Naive thymus-derived CD4-positive, alpha-beta T cell (primary cell): ENCODE measurements around the gene ARMCX1. TPM values are rescaled to one million over a fixed set of nuclear protein-coding genes. Genes with fewer than 3 reads are reported as not detected.
"Not testable (repeated sequence)": the region's sequence is repeated elsewhere in the genome, so short reads cannot be mapped to it uniquely, and the experiment has no call there.

Experiments
- ATAC-seq: fragments of 150-1000 bp; cut with Tn5 transposase; 2 replicates; pipeline ENCODE4 v1.10.0; 2021; ENCODE audit warnings: mild to moderate bottlenecking, moderate library complexity
- CTCF ChIA-PET: fragments of 350-600 bp; sonication (Branson Sonifier 250); formaldehyde crosslinking; loops from one replicate; lab custom pipeline; 2021; ENCODE audit warnings: antibody characterized with exemption; lab: Charles Lee
- POLR2A ChIA-PET: fragments of 350-600 bp; sonication (Branson Sonifier 250); formaldehyde crosslinking; loops from one replicate; lab custom pipeline; 2021; ENCODE audit warnings: antibody characterized with exemption, inconsistent platforms; lab: Charles Lee
- DNase-seq, 9 donors: peaks; one replicate each; pipeline versions ENCODE4 v3.0.0 to v3.0.0-alpha.2; 2020 to 2022; ENCODE audit warnings: mixed read lengths in 1 of 9
- H3K27ac ChIP-seq: one replicate; pipeline ENCODE4 v1.7.0; 2013; ENCODE audit warnings: mild to moderate bottlenecking, low read depth, low read length, moderate library complexity
- H3K27me3 ChIP-seq, 2 donors: one replicate each; pipeline ENCODE4 v1.7.0; 2013; ENCODE audit warnings: low read length in 2 of 2, mild to moderate bottlenecking in 2 of 2, moderate library complexity in 2 of 2; ENCODE audit not compliant: control insufficient read depth in 2 of 2, insufficient read depth in 2 of 2
- H3K36me3 ChIP-seq, 3 experiments: 1 replicate in 2 of 3; 2 replicates in 1 of 3; pipeline ENCODE4 v1.7.0; 2013; ENCODE audit warnings: low read length in 3 of 3, mild to moderate bottlenecking in 3 of 3, moderate library complexity in 1 of 3; ENCODE audit not compliant: insufficient read depth in 3 of 3, control insufficient read depth in 2 of 3
- H3K4me1 ChIP-seq, 2 donors: one replicate each; pipeline ENCODE4 v1.7.0; 2013; ENCODE audit warnings: low read length in 2 of 2, mild to moderate bottlenecking in 2 of 2, moderate library complexity in 1 of 2; ENCODE audit not compliant: control insufficient read depth in 2 of 2, insufficient read depth in 2 of 2
- H3K4me3 ChIP-seq: 2 replicates; pipeline ENCODE4 v1.7.0; 2013; ENCODE audit warnings: mild to moderate bottlenecking, low read length
- H3K9me3 ChIP-seq, 3 experiments: 1 replicate in 2 of 3; 2 replicates in 1 of 3; pipeline ENCODE4 v1.7.0; 2013; ENCODE audit warnings: low read length in 3 of 3; ENCODE audit not compliant: control insufficient read depth in 2 of 3
- H3K27ac Mint-ChIP-seq, 9 donors: one replicate each; pipeline ENCODE4 v1.8.0; 2020 to 2022; ENCODE audit warnings: mixed read lengths in 9 of 9, mild to moderate bottlenecking in 8 of 9, moderate library complexity in 5 of 9, inconsistent platforms in 2 of 9
- H3K27me3 Mint-ChIP-seq, 5 donors: one replicate each; pipeline ENCODE4 v1.8.0; 2021 to 2022; ENCODE audit warnings: mixed read lengths in 5 of 5, mild to moderate bottlenecking in 1 of 5
- H3K36me3 Mint-ChIP-seq, 5 donors: one replicate each; pipeline ENCODE4 v1.8.0; 2020 to 2022; ENCODE audit warnings: mixed read lengths in 5 of 5, mild to moderate bottlenecking in 3 of 5, inconsistent platforms in 1 of 5
- H3K4me1 Mint-ChIP-seq, 7 donors: one replicate each; pipeline ENCODE4 v1.8.0; 2020 to 2022; ENCODE audit warnings: mixed read lengths in 7 of 7, mild to moderate bottlenecking in 3 of 7, inconsistent platforms in 1 of 7
- H3K4me3 Mint-ChIP-seq, 10 donors: one replicate each; pipeline ENCODE4 v1.8.0; 2020 to 2022; ENCODE audit warnings: mild to moderate bottlenecking in 10 of 10, mixed read lengths in 10 of 10, moderate library complexity in 6 of 10, inconsistent platforms in 2 of 10
- H3K9me3 Mint-ChIP-seq, 11 donors: one replicate each; pipeline ENCODE4 v1.8.0; 2020 to 2022; ENCODE audit warnings: mixed read lengths in 11 of 11, mild to moderate bottlenecking in 4 of 11, inconsistent platforms in 1 of 11, moderate library complexity in 1 of 11
- intact Hi-C, 2 donors: fragments of 100-400 bp; cut with micrococcal nuclease; formaldehyde crosslinking; loops; one replicate each; pipeline ENCODE4 v1.15.1; 2023
- polyA plus RNA-seq, 2 donors: library from polyadenylated mRNA; unstranded; fragments of 300-500 nt; fragmentation: Illumina TruSeq; gene quantifications; one replicate each; pipeline ENCODE4 v1.2.3, GENCODE V29; 2021
- total RNA-seq, 6 experiments: library from RNA in 5 of 6; stranded (reverse) in 5 of 6; gene quantifications; 1 replicate in 5 of 6; 2 replicates in 1 of 6; pipeline ENCODE4 v1.2.3 and lab custom pipeline; 2021 to 2026

Gene ARMCX1
- 1 to 10 TPM in 2 of 5 experiments, under 1 TPM in 3; 0.17 to 1.4 (median 0.78) TPM for total RNA-seq
- 1 to 10 TPM; 2.1 to 3.2 TPM for polyA plus RNA-seq
- 1.3 reads per million, percentile 2 among the genes with 10 or more reads in this experiment for total RNA-seq (lab: John Stamatoyannopoulos, UW)

- H3K4me1 ChIP-seq, result no peaks in the 10 kb centered on the region
- no peaks in the 10 kb centered on the region for H3K36me3 ChIP-seq
- Mint-ChIP-seq H3K27me3 (peaks cover 8 to 19% (median 13%) of the 10 kb centered on the region in 5 donors), H3K9me3 (peaks cover 0 to 3% (median 0%) of the 10 kb centered on the region in 11 donors), H3K36me3 (no peaks in the 10 kb centered on the region), H3K4me1 (peaks cover 0 to 12% (median 7%) of the 10 kb centered on the region in 7 donors), H3K27ac (peak within 1 kb of the TSS in 4 of 9 donors; percentile 14 to 72 (median 60)), H3K4me3 (peak within 1 kb of the TSS; percentile 56 to 88 (median 79))
- intact Hi-C loops, result no loop called here
- ChIA-PET POLR2A (no interaction called here), CTCF (no interaction called here)
- no peaks in the 10 kb centered on the region for H3K27me3 ChIP-seq
- H3K27ac ChIP-seq, result no peak within 1 kb of the TSS
- peak in 3 of 9 donors; percentile 1 to 7 (median 2) for DNase-seq
- peak within 1 kb of the TSS; percentile 33 for H3K4me3 ChIP-seq
- peak; percentile 71 for ATAC-seq
- no peaks in the 10 kb centered on the region for H3K9me3 ChIP-seq
These were observed at the start of gene ARMCX1 for GRCh38 chrX:101550362-101550750. Gene ARMCX1, plus strand, starts transcription at chrX:101550547. Its CDS starts 2,384 bp downstream, at chrX:101552931.

DNA sequence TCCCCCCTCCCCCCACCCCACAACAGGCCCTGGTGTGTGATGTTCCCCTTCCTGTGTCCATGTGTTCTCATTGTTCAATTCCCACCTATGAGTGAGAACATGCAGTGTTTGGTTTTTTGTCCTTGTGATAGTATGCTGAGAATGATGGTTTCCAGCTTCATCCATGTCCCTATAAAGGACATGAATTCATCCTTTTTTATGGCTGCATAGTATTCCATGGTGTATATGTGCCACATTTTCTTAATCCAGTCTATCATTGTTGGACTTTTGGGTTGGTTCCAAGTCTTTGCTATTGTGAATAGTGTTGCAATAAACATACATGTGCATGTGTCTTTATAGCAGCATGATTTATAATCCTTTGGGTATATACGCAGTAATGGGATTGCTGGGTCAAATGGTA is 47.4 kb upstream of the ARMCX1 start:
- not testable (repeated sequence) for H3K27ac Mint-ChIP-seq

DNA sequence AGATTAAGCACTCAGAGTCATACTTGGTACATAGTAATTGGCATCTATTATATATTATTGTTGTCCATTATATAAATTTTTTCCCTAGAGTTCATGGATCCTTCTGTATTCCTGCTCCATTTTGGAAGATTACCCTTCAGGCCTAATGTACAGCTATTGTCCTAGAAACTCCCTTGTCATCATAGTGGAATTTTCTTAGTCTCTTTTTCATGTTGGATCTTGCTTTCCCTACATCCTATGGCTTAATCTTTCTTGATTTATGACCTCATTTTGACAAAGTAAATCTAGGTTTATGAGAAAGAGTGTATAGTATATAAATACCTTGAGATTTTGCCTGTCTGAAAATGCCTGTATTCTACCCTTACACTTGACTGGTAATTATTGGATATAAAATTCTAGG is 43.0 kb upstream of the ARMCX1 start:
- H3K9me3 Mint-ChIP-seq, result no peaks in the 10 kb centered on the region
- H3K27ac Mint-ChIP-seq, result no peak overlapping the region

More for the DNA sequence above, 47.4 kb upstream of the ARMCX1 start:
- H3K4me1 ChIP-seq, intact Hi-C loops, CTCF ChIA-PET, H3K9me3 ChIP-seq, POLR2A ChIA-PET, H3K4me3 Mint-ChIP-seq, ATAC-seq, H3K27ac ChIP-seq, H3K27me3 Mint-ChIP-seq, H3K4me3 ChIP-seq, H3K9me3 Mint-ChIP-seq, H3K36me3 ChIP-seq, H3K4me1 Mint-ChIP-seq, H3K27me3 ChIP-seq, DNase-seq: not testable (repeated sequence)
- peaks cover 0 to 29% (median 18%) of the 10 kb centered on the region in 5 donors for H3K36me3 Mint-ChIP-seq

DNA sequence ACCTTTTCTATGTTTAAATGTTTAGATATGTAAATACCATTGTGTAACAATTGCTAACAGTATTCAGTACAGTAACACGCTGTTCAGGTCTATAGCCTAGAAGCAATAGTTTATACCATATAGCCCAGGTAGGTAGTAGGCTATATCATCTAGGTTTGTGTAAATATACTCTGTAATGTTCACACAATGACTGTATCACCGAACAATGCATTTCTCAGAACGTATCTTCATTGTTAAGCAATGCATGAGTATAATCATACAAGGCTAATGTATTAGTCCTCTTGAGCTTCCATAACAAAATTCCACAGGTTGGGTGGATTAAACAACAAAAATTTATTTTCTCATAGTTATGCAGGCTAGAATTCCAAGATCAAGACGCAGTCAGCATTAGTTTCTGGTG is 42.4 kb upstream of the ARMCX1 start:
- no peaks in the 10 kb centered on the region for H3K9me3 ChIP-seq
- no peak for ATAC-seq
- no peaks in the 10 kb centered on the region for H3K27me3 Mint-ChIP-seq

More for the DNA sequence above, 43.0 kb upstream of the ARMCX1 start:
- Mint-ChIP-seq H3K4me1 (no peaks in the 10 kb centered on the region), H3K36me3 (peaks cover 0 to 23% (median 5%) of the 10 kb centered on the region in 5 donors), H3K27me3 (no peaks in the 10 kb centered on the region), H3K4me3 (no peak overlapping the region)
- Histone ChIP-seq H3K4me3 (no peak overlapping the region), H3K27ac (no peak overlapping the region), H3K9me3 (no peaks in the 10 kb centered on the region), H3K27me3 (no peaks in the 10 kb centered on the region), H3K4me1 (no peaks in the 10 kb centered on the region), H3K36me3 (no peaks in the 10 kb centered on the region)
- DNase-seq (no peak), ATAC-seq (no peak)
- ChIA-PET CTCF (no interaction called here), POLR2A (no interaction called here)
- intact Hi-C loops, result no loop called here

GRCh38 chrX:101530944-101531343 is 19.4 kb upstream of the ARMCX1 start:
- Mint-ChIP-seq H3K36me3 (no peaks in the 10 kb centered on the region), H3K4me3 (no peak overlapping the region), H3K27me3 (no peaks in the 10 kb centered on the region), H3K9me3 (peaks cover 0 to 15% (median 6%) of the 10 kb centered on the region in 11 donors), H3K4me1 (no peaks in the 10 kb centered on the region), H3K27ac (no peak overlapping the region)
- Histone ChIP-seq H3K9me3 (no peaks in the 10 kb centered on the region), H3K36me3 (no peaks in the 10 kb centered on the region), H3K4me3 (no peak overlapping the region), H3K4me1 (no peaks in the 10 kb centered on the region), H3K27ac (no peak overlapping the region), H3K27me3 (no peaks in the 10 kb centered on the region)
- intact Hi-C loops, result no loop called here
- ATAC-seq (no peak), DNase-seq (no peak)
- ChIA-PET CTCF (no interaction called here), POLR2A (no interaction called here)

More for the DNA sequence above, 42.4 kb upstream of the ARMCX1 start:
- H3K4me3 Mint-ChIP-seq, result no peak overlapping the region
- intact Hi-C loops, result no loop called here
- no peak overlapping the region for H3K27ac Mint-ChIP-seq
- ChIA-PET CTCF (no interaction called here), POLR2A (no interaction called here)
- peaks cover 0 to 24% (median 5%) of the 10 kb centered on the region in 5 donors for H3K36me3 Mint-ChIP-seq
- no peak overlapping the region for H3K27ac ChIP-seq
- H3K27me3 ChIP-seq, result no peaks in the 10 kb centered on the region
- no peaks in the 10 kb centered on the region for H3K9me3 Mint-ChIP-seq
- no peaks in the 10 kb centered on the region for H3K4me1 Mint-ChIP-seq
- DNase-seq, result no peak
- H3K4me1 ChIP-seq, result no peaks in the 10 kb centered on the region
- H3K36me3 ChIP-seq, result no peaks in the 10 kb centered on the region
- no peak overlapping the region for H3K4me3 ChIP-seq

DNA sequence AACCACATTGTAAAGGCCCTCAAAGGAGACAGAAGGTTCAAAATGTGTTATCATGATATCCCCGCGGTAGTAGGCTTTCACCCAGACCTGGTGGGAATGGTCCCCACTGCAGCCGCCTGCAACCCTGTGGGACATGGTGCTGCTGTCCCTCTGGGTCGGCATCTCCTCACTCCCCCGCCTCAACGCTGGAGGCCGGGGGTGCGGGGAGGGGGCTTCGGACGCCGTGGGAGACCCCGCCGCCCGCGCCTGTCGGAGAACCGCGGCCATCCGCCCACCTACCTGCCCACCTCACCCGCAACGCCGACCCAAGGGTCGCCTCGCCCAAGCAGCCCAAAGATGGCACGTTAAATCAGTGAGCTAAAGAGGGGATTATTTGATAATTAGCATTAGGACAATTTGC is 11.2 kb upstream of the ARMCX1 start:
- no peak overlapping the region for H3K27ac ChIP-seq
- intact Hi-C loops, result no loop called here
- H3K27me3 ChIP-seq, result no peaks in the 10 kb centered on the region
- H3K9me3 ChIP-seq, result no peaks in the 10 kb centered on the region
- ChIA-PET POLR2A (no interaction called here), CTCF (no interaction called here)
- no peaks in the 10 kb centered on the region for H3K36me3 ChIP-seq
- no peaks in the 10 kb centered on the region for H3K4me1 ChIP-seq
- no peak overlapping the region for H3K27ac Mint-ChIP-seq
- H3K9me3 Mint-ChIP-seq, result peaks cover 0 to 19% (median 2%) of the 10 kb centered on the region in 11 donors
- H3K4me3 Mint-ChIP-seq, result no peak overlapping the region
- no peak overlapping the region for H3K4me3 ChIP-seq
- peaks cover 0 to 5% (median 0%) of the 10 kb centered on the region in 5 donors for H3K36me3 Mint-ChIP-seq
- H3K4me1 Mint-ChIP-seq, result no peaks in the 10 kb centered on the region
- DNase-seq (no peak), ATAC-seq (no peak)
- no peaks in the 10 kb centered on the region for H3K27me3 Mint-ChIP-seq

DNA sequence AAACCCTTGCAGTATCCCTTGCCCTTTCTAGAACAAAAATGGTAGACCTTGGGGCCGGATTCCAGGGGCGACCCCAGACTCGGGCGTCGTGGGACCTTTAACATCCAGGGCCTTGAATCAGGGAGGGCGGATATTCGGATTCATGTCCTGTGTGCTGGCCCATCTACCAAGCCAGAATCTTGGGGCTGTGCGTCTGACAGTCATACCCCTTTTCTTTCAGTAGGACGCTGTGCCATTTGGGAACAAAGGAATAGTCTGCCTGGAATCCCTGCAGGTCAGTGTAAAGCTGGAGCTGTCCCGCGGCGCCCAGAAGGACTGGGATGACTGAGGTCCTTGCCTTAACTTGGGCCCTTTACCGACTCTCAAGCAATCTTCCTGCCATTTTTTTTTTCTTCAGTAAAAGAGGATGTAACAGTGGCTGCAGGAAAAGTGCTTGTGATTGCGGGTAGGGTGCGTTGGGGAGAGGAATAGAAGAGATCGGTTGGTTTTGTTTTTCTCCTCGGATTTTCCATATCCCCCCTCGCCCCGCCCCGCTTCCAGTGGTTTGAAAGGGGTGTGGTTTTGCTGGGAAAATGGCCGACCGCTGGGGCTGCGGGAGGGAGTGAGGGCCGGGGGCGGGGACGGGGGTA is 518 bp downstream of the ARMCX1 start:
- H3K4me1 Mint-ChIP-seq, result peaks cover 0 to 12% (median 7%) of the 10 kb centered on the region in 7 donors
- ChIA-PET CTCF (no interaction called here), POLR2A (no interaction called here)
- DNase-seq (no peak), ATAC-seq (peak; percentile 10)
- peak overlapping the region; percentile 33 for H3K4me3 ChIP-seq
- no peak overlapping the region for H3K27ac ChIP-seq
- H3K4me1 ChIP-seq, result no peaks in the 10 kb centered on the region
- H3K36me3 ChIP-seq, result no peaks in the 10 kb centered on the region
- H3K27me3 ChIP-seq, result no peaks in the 10 kb centered on the region
- peaks cover 0 to 3% (median 0%) of the 10 kb centered on the region in 11 donors for H3K9me3 Mint-ChIP-seq
- H3K27ac Mint-ChIP-seq, result peak overlapping the region in 1 of 9 donors; percentile 62
- intact Hi-C loops, result no loop called here
- peak overlapping the region; percentile 32 to 88 (median 79) for H3K4me3 Mint-ChIP-seq
- H3K9me3 ChIP-seq, result no peaks in the 10 kb centered on the region
- no peaks in the 10 kb centered on the region for H3K36me3 Mint-ChIP-seq
- peaks cover 8 to 19% (median 13%) of the 10 kb centered on the region in 5 donors for H3K27me3 Mint-ChIP-seq
